ENCODE measurements around the gene CD200R1.

Gene CD200R1, protein sequence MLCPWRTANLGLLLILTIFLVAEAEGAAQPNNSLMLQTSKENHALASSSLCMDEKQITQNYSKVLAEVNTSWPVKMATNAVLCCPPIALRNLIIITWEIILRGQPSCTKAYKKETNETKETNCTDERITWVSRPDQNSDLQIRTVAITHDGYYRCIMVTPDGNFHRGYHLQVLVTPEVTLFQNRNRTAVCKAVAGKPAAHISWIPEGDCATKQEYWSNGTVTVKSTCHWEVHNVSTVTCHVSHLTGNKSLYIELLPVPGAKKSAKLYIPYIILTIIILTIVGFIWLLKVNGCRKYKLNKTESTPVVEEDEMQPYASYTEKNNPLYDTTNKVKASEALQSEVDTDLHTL

DNA sequence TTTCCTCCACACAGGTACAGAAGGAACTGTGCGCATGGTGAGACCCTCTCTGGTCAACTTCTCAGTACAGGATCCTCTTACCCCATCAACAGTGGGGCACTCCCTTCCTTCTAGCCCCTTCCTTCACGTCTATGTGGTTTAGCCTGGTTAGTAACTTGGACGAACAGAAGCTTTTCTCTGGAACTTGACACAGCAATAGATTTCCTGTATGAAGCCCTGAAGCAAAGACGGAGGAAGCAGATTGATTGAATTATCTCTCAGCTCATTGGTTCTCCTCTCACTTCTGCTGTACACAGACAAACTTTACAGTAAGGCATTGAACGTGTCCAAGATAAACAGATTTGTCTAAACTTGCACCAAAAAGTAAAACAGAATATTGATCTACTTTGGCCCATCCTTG lies at the start of gene CD200R1:
CD200R1 (minus strand) TSS at position 210 of the 400 bp plus-strand sequence. CDS start 246 bp downstream, outside the sequence.
- peak within 1 kb of the TSS; percentile 20; the same call in 1 of the 2 replicates for H3K4me3 ChIP-seq (ENCODE audit: low read depth, low read length)
- no peak for DNase-seq (ENCODE audit: low read depth)
- TF ChIP-seq, protein P1, sequence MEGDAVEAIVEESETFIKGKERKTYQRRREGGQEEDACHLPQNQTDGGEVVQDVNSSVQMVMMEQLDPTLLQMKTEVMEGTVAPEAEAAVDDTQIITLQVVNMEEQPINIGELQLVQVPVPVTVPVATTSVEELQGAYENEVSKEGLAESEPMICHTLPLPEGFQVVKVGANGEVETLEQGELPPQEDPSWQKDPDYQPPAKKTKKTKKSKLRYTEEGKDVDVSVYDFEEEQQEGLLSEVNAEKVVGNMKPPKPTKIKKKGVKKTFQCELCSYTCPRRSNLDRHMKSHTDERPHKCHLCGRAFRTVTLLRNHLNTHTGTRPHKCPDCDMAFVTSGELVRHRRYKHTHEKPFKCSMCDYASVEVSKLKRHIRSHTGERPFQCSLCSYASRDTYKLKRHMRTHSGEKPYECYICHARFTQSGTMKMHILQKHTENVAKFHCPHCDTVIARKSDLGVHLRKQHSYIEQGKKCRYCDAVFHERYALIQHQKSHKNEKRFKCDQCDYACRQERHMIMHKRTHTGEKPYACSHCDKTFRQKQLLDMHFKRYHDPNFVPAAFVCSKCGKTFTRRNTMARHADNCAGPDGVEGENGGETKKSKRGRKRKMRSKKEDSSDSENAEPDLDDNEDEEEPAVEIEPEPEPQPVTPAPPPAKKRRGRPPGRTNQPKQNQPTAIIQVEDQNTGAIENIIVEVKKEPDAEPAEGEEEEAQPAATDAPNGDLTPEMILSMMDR (IDR thresholded peaks at IDR 0.05; ENCODE audit: low read depth, low read length, missing control alignments), result no peak

DNA sequence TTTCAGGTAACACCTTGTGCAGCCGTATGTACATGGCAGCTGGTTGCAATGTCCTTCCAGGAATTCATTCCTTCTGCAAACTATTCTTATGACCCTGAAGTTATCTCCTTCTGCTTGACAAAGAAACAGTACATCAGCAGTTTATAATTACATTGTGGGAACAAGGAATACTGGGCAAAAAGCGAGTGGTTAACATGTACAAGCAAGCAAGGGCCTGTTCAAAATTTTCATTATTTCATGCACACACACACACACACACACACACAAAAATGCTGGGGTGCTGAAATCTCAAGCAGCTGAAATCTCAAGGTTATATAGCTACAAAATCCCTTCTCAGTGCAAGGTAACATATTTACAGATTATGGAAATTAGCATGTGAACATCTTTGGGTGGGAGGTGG lies 46.6 kb upstream of the CD200R1 start:
- no peak overlapping the region for H3K4me3 ChIP-seq (ENCODE audit: low read depth, low read length)
- DNase-seq (ENCODE audit: low read depth), result no peak
- TF ChIP-seq, protein P1 (IDR thresholded peaks at IDR 0.05; ENCODE audit: low read depth, low read length, missing control alignments), result no peak

DNA sequence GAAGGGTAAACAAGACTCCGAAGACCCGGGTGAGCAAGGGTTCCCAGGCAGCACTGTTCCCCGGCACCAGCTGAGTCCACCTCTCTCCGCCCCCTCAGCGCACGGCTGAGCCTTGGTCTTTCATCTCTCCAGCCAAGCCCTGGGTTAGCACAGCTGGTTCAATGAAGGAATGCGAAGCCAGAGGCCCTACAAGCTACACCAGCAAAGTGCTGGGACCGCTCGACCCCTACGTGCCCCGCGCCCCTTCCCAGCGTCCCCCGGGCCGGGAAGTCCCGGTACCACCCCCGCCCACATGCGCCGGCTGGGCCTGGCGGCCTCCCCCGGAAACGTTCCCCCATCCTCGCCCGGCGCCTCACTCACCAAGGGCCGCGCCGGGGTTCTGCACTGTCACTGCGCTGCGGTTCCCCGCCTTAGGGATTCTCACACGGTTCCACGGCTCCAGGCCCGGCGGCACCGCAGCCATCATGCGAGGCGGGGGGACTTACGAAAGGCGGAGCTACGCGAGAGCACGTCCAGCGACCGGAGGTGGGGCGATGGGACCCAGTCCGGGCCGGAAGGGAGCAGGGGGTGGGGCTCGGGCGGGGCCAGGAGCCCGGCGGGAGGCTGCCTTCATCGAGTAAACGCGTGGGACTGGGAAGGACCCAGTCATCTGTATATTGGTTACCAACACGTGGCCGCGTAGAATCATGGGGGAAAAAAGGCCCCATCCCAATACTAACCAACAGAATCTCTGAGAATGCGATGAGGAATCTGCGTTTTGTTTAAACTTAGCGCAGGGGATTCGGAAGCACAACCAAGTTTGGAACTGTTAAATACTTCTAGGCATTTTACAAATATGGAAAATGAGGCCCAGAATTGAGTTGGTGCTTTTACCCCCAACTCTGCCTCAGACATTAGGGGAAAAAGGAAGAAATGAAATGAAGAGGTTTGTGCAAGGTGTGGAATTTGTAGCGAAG lies 44.6 kb upstream of the CD200R1 start:
- H3K4me3 ChIP-seq (ENCODE audit: low read depth, low read length), result peak overlapping the region; percentile 86
- TF ChIP-seq, protein P1 (IDR thresholded peaks at IDR 0.05; ENCODE audit: low read depth, low read length, missing control alignments), result no peak
- DNase-seq (ENCODE audit: low read depth), result peak; percentile 65

DNA sequence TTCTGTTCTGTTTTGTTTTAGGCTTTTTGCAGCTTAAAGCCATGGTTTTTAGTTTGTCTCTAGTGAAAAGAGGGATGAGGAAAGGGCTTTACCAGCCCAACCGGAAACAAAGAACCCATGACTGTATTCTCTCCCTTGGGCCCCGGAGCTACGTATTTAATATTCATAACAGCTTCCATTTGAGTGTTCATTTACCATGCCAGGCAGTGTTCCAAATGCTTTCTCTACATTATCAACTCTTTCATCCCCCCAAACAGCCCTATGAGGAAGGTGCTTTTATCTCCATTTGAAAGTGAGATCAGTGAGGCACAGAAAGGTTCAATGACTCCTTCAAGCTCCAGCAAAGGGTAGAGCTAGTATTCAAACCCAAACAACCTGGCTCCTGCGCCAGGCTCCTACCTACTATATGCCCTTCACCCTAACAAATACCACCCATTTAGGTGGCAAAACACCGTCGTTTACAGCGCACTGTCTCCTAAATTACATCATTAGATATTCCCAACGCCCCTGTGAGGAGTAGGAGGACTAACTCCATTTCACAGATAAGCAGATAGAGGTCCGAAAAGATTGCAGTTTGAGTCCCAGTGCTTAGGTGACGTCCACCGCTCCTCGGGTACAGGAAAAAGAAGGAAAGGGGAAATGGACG lies 43.8 kb upstream of the CD200R1 start:
- peak overlapping the region; percentile 86 for H3K4me3 ChIP-seq (ENCODE audit: low read depth, low read length)

DNA sequence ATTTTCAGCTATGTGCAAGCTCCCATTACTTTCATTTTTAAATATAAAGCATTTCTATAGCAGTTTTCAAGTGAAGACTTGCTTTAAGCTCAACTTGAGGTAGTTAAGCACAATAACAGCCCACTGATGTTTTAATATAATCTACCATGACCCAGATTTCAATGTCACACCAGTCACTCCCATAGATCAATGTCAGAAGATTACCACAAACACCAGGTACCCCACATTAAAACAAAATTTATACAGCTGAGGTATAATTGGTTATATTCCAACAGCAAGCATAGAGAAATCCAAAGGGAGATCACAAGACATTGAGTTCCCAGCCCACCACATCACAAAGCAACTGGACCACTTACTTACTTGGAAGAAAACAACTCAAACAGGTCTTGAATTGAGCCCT lies 38.7 kb upstream of the CD200R1 start:
- DNase-seq (ENCODE audit: low read depth), result no peak
- TF ChIP-seq, protein P1 (IDR thresholded peaks at IDR 0.05; ENCODE audit: low read depth, low read length, missing control alignments), result no peak
- H3K4me3 ChIP-seq (ENCODE audit: low read depth, low read length), result no peak overlapping the region

More for the DNA sequence above, 43.8 kb upstream of the CD200R1 start:
- TF ChIP-seq, protein P1 (IDR thresholded peaks at IDR 0.05; ENCODE audit: low read depth, low read length, missing control alignments), result no peak
- no peak for DNase-seq (ENCODE audit: low read depth)

DNA sequence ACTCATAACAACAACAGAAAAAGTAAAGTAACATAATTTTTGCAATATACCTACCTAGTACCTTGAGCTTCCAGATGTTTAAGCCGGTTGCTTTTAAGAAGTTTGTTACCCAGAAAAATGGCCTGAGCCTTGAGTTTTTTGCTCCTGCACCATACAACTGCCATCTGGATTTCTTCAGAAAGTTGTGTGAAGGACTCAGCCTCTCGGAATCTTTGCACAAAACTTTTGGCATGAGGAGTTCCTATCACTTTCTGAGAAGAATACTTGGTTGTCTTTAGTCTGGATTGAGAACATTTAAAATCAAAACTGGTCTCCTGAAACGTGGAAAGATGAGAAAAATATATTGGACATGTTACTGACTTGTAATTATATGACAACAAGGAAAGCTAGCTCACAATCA lies 33.2 kb upstream of the CD200R1 start:
- H3K4me3 ChIP-seq (ENCODE audit: low read depth, low read length), result no peak overlapping the region
- no peak for DNase-seq (ENCODE audit: low read depth)
- TF ChIP-seq, protein P1 (IDR thresholded peaks at IDR 0.05; ENCODE audit: low read depth, low read length, missing control alignments), result no peak

All from GM12864 (cell line).